Hepatocyte (in vitro differentiated cells): ENCODE results near the gene GRM8. TPM values are rescaled to one million over a fixed set of nuclear protein-coding genes. Genes with fewer than 3 reads are reported as not detected.
"Not testable (repeated sequence)": the region's sequence is repeated elsewhere in the genome, so short reads cannot be mapped to it uniquely, and the experiment has no call there.

ENCODE experiments used
- DNase-seq: peaks from one replicate; pipeline ENCODE4 v3.0.0-alpha.2; 2016; ENCODE audit warnings: low spot score
- H2AFZ ChIP-seq: fragments of 200-600 bp; sonication (generic); 2 replicates; pipeline ENCODE4 v1.6.0; 2016; ENCODE audit warnings: antibody characterized with exemption, mild to moderate bottlenecking
- H3K27ac ChIP-seq: fragments of 200-600 bp; sonication (generic); 2 replicates; pipeline ENCODE4 v1.5.1; 2016; ENCODE audit warnings: mild to moderate bottlenecking
- H3K27me3 ChIP-seq: fragments of 200-600 bp; sonication (generic); 2 replicates; pipeline ENCODE4 v1.6.1; 2016
- H3K36me3 ChIP-seq: fragments of 200-600 bp; sonication (generic); replicated peaks from 2 replicates; pipeline ENCODE4 v1.5.1; 2016; ENCODE audit warnings: low read depth; ENCODE audit not compliant: insufficient read depth
- H3K4me1 ChIP-seq: fragments of 200-600 bp; sonication (generic); 2 replicates; pipeline ENCODE4 v1.5.1; 2016; ENCODE audit warnings: mild to moderate bottlenecking, moderate library complexity; ENCODE audit not compliant: insufficient read depth
- H3K4me2 ChIP-seq: fragments of 200-600 bp; sonication (generic); 2 replicates; pipeline ENCODE4 v1.6.0; 2016
- H3K4me3 ChIP-seq: fragments of 200-600 bp; sonication (generic); 2 replicates; pipeline ENCODE4 v1.5.1; 2016; ENCODE audit warnings: mild to moderate bottlenecking
- H3K79me2 ChIP-seq: fragments of 200-600 bp; sonication (generic); 2 replicates; pipeline ENCODE4 v1.6.0; 2017; ENCODE audit warnings: mild to moderate bottlenecking
- H3K9me2 ChIP-seq: fragments of 200-600 bp; sonication (generic); replicated peaks from 2 replicates; pipeline ENCODE4 v1.6.0; 2017; ENCODE audit warnings: mild to moderate bottlenecking; ENCODE audit not compliant: insufficient read depth
- H3K9me3 ChIP-seq: fragments of 200-600 bp; sonication (generic); 2 replicates; pipeline ENCODE4 v1.5.1; 2016; ENCODE audit warnings: low read depth, mild to moderate bottlenecking
- H4K20me1 ChIP-seq: fragments of 200-600 bp; sonication (generic); 2 replicates; pipeline ENCODE4 v1.6.0; 2016; ENCODE audit warnings: mild to moderate bottlenecking; ENCODE audit not compliant: insufficient read depth, poor library complexity, severe bottlenecking
- EZH2 ChIP-seq: fragments of 200-600 bp; sonication (generic); IDR thresholded peaks from 2 replicates; pipeline ENCODE4 v1.6.1; 2016; ENCODE audit warnings: antibody characterized with exemption, mild to moderate bottlenecking, borderline replicate concordance
- EZH2phosphoT487 ChIP-seq: fragments of 200-600 bp; sonication (generic); IDR thresholded peaks from one replicate; pipeline ENCODE4 v1.6.1; 2018; ENCODE audit warnings: antibody characterized with exemption, mild to moderate bottlenecking, low read depth, moderate library complexity; ENCODE audit not compliant: unreplicated experiment, severe bottlenecking
- WGBS: methylation state at CpG from one replicate; pipeline ENCODE4 v1.1.6; 2016; ENCODE audit warnings: low lambda C conversion rate; ENCODE audit errors: missing lambda C conversion rate; 5-methylcytosine and 5-hydroxymethylcytosine counted together
- polyA plus RNA-seq: library from polyadenylated mRNA; unstranded; fragments of >200 nt; fragmentation: Nextera tagmentation; extraction: Ambion mirVana; gene quantifications from 2 replicates; pipeline ENCODE4 v1.2.1, GENCODE V29; 2016
- total RNA-seq: library from RNA; depleted of rRNA; stranded (reverse); fragments of >200 nt; gene quantifications from 2 replicates; pipeline ENCODE4 v1.2.3, GENCODE V29; 2014
- TF ChIP-seq, protein P1 (sequence below): fragments of 200-600 bp; sonication (generic); IDR thresholded peaks from 2 replicates; pipeline ENCODE4 v1.5.1; 2016; ENCODE audit warnings: antibody characterized with exemption, mild to moderate bottlenecking; ENCODE audit not compliant: poor library complexity

The GRM8 gene
- total and polyA plus RNA-seq, 2 experiments from 2014 or later, result 0.62 to 4.5 TPM

DNA sequence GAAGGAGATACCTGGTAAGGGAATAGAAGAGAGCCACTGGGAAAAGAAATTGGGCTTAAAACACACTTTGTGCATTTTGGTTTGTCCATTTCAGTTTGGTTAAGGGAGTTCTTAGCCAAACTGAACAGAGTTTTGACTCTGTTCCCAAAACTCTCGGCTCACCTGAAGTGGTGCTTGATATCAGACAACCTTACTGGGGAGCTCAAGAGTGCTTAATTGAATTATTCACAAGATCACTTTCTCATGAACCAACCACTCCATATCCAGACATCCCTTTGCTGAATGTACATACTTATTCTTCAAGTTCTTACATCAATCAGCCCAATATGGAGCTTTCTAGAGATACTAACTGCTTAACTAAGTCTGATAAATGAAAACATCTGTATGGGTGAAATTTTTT, 413.1 kb downstream of the GRM8 start:
- 86% methylated on average over 1 of the region's 1 CpG for WGBS
- no peaks in the 10 kb centered on the region for H3K9me3 ChIP-seq
- no peak overlapping the region for H3K4me3 ChIP-seq
- no peaks in the 10 kb centered on the region for H3K79me2 ChIP-seq
- DNase-seq, result no peak
- H4K20me1 ChIP-seq, result no peaks in the 10 kb centered on the region
- TF ChIP-seq, protein P1, sequence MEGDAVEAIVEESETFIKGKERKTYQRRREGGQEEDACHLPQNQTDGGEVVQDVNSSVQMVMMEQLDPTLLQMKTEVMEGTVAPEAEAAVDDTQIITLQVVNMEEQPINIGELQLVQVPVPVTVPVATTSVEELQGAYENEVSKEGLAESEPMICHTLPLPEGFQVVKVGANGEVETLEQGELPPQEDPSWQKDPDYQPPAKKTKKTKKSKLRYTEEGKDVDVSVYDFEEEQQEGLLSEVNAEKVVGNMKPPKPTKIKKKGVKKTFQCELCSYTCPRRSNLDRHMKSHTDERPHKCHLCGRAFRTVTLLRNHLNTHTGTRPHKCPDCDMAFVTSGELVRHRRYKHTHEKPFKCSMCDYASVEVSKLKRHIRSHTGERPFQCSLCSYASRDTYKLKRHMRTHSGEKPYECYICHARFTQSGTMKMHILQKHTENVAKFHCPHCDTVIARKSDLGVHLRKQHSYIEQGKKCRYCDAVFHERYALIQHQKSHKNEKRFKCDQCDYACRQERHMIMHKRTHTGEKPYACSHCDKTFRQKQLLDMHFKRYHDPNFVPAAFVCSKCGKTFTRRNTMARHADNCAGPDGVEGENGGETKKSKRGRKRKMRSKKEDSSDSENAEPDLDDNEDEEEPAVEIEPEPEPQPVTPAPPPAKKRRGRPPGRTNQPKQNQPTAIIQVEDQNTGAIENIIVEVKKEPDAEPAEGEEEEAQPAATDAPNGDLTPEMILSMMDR, result no peak
- no peak for TF ChIP-seq EZH2
- no peak for TF ChIP-seq EZH2phosphoT487
- no peaks in the 10 kb centered on the region for H3K9me2 ChIP-seq
- H3K4me1 ChIP-seq, result no peaks in the 10 kb centered on the region
- no peak overlapping the region for H3K27ac ChIP-seq
- H3K27me3 ChIP-seq, result no peaks in the 10 kb centered on the region
- H3K4me2 ChIP-seq, result no peak overlapping the region
- no peak overlapping the region for H2AFZ ChIP-seq
- no peaks in the 10 kb centered on the region for H3K36me3 ChIP-seq

DNA sequence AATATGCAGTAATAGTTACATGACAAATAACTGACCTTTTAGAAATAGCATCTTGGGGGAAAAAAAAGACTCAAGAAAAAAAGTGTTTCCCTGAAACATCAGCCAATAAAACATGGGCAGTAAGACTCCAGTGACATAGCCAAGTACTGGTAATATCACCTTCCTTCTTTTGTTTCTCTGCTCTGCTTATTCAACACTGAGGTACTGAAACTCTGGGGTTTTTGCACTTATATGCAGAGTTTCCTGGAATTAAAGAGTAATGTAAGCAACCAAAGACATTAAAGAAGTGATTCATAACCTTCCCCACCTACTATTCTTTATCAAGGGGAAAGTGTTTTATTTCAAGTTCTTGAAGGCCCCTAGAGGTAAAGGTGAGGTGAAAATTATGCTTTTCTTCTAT, 414.5 kb downstream of the GRM8 start:
- no peak for DNase-seq
- no peak overlapping the region for H3K4me2 ChIP-seq
- H3K4me3 ChIP-seq, result no peak overlapping the region
- H3K36me3 ChIP-seq, result no peaks in the 10 kb centered on the region
- no peak overlapping the region for H2AFZ ChIP-seq
- no peaks in the 10 kb centered on the region for H4K20me1 ChIP-seq
- H3K27ac ChIP-seq, result no peak overlapping the region
- H3K9me2 ChIP-seq, result no peaks in the 10 kb centered on the region
- H3K27me3 ChIP-seq, result no peaks in the 10 kb centered on the region
- TF ChIP-seq, protein P1, result no peak
- no peak for TF ChIP-seq EZH2phosphoT487
- no peak for TF ChIP-seq EZH2
- no peaks in the 10 kb centered on the region for H3K79me2 ChIP-seq
- H3K9me3 ChIP-seq, result no peaks in the 10 kb centered on the region
- H3K4me1 ChIP-seq, result no peaks in the 10 kb centered on the region

DNA sequence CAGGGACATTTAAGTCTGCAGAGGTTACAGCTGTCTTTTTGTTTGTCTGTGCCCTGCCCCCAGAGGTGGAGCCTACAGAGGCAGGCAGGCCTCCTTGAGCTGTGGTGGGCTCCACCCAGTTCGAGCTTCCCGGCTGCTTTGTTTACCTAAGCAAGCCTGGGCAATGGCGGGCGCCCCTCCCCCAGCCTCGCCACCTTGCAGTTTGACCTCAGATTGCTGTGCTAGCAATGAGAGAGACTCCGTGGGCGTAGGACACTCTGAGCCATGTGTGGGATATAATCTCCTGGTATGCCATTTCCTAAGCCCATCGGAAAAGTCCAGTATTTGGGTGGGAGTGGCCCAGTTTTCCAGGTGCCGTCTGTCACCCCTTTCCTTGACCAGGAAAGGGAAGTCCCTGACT, 421.5 kb downstream of the GRM8 start:
- not testable (repeated sequence) for H3K4me3 ChIP-seq, H3K27ac ChIP-seq, H3K9me3 ChIP-seq, DNase-seq, H3K4me1 ChIP-seq, H2AFZ ChIP-seq, H3K9me2 ChIP-seq, H3K4me2 ChIP-seq, H3K27me3 ChIP-seq, H3K36me3 ChIP-seq, H4K20me1 ChIP-seq, H3K79me2 ChIP-seq
- WGBS, result 84% methylated on average over 9 of the region's 9 CpGs

DNA sequence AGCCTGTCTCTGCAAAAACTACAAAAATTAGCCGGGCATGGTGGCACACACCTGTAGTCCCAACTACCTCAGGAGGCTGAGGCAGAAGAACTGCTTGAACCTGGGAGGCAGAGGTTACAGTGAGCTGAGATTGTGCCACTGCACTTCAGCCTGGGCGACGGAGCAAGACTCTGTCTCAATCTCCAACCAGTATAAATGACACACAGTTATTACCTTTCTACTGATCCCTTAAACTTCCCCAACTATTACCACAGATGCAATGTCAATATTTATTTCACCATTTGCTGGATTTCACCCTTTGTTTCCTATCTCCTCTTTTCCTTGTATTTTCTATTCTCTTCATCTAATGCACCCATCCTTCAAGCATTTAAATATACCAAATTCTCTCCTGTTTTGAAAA, 431.8 kb downstream of the GRM8 start:
- H3K9me2 ChIP-seq, result no peaks in the 10 kb centered on the region
- no peaks in the 10 kb centered on the region for H3K27me3 ChIP-seq
- no peaks in the 10 kb centered on the region for H4K20me1 ChIP-seq
- DNase-seq, result no peak
- H3K79me2 ChIP-seq, result no peaks in the 10 kb centered on the region
- H3K9me3 ChIP-seq, result no peaks in the 10 kb centered on the region
- H3K4me2 ChIP-seq, result no peak overlapping the region
- H3K4me3 ChIP-seq, result no peak overlapping the region
- H3K4me1 ChIP-seq, result no peaks in the 10 kb centered on the region
- H2AFZ ChIP-seq, result no peak overlapping the region
- no peaks in the 10 kb centered on the region for H3K36me3 ChIP-seq
- no peak overlapping the region for H3K27ac ChIP-seq
- TF ChIP-seq, protein P1, result no peak
- no peak for TF ChIP-seq EZH2phosphoT487
- TF ChIP-seq EZH2, result no peak
- 94% methylated on average over 3 of the region's 3 CpGs for WGBS
